GM12874 (cell line): ENCODE measurements around the gene PIN1.

Experiments
- CTCF ChIP-seq: IDR thresholded peaks from 2 replicates; pipeline ENCODE4 v1.5.1; 2011; ENCODE audit warnings: low read depth, mild to moderate bottlenecking, control low read depth, low read length, moderate library complexity; ENCODE audit not compliant: insufficient read depth

PIN1 gene

DNA sequence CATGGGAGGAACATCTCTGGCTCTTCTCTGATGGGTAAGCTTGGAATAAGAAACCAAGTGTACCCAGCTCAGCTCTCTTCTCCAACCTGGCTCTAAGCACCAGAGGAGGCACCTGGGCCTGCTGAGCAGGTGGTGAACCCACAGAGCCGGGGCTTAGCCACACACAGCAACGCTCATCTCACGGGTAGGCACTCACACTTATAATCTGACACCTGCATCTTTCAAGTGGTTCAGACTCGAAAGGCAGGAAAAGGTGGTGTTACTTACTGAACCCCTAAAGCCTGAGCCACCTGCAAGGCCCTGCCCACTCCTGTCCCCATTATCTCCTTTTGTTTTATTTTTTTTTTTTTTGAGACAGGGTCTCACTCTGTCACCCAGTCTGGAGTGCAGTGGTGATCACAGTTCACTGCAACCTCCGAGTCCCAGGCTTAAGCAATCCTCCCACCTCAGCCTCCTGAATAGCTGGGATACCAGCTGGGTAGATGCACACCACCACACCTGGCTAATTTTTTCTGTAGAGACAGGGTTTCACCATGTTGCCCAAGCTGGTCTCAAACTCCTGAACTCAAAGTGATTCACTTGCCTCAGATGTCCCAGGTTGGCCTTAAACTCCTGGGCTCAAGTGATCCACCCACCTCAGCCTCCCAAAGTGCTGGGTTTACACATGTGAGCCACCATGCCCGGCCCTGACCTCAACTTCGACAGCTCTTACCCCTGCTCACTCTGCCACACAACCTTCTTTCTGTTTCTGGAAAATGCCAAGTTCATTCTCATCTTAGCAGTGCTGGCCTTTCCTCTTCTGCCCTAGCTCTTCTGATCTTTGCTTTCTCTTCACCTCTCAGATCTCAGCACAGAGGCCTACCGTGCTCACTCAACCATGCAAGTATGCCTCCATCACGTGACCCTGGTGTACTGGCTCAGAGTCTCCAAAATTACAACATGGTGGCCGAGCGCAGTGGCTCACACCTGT lies 26.0 kb upstream of the PIN1 start:
- no peak for TF ChIP-seq CTCF

- TF ChIP-seq CTCF, result no peak
These were observed 24.0 kb upstream of the PIN1 start for GRCh38 chr19:9811139-9811538.

DNA sequence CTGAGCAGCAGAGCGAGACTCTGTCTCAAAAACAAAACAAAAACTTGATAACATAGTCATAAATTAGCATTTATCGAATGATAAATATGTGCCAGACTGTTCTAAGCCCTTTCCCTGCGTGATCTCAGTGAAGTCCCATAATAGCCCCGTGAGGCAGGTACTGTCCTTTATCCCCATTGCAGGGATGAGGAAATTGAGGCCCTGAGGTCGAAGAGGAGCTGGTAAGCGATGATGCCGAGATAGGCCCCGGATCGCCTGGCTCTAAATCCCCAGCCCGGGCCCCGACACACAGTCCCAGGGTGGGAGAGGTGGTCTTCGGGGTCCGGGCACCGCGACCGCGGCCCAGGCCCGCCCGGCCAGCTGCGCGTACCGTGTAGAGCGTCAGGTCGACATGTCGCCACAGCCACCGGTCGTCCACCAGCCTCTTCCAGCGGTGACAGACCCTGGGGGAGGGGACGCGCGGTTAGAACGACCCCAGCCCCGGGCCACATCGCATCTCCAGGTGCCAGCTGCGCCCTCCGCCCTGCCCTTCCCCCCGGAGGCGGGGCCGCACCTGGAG lies 16.9 kb upstream of the PIN1 start:
- no peak for TF ChIP-seq CTCF

DNA sequence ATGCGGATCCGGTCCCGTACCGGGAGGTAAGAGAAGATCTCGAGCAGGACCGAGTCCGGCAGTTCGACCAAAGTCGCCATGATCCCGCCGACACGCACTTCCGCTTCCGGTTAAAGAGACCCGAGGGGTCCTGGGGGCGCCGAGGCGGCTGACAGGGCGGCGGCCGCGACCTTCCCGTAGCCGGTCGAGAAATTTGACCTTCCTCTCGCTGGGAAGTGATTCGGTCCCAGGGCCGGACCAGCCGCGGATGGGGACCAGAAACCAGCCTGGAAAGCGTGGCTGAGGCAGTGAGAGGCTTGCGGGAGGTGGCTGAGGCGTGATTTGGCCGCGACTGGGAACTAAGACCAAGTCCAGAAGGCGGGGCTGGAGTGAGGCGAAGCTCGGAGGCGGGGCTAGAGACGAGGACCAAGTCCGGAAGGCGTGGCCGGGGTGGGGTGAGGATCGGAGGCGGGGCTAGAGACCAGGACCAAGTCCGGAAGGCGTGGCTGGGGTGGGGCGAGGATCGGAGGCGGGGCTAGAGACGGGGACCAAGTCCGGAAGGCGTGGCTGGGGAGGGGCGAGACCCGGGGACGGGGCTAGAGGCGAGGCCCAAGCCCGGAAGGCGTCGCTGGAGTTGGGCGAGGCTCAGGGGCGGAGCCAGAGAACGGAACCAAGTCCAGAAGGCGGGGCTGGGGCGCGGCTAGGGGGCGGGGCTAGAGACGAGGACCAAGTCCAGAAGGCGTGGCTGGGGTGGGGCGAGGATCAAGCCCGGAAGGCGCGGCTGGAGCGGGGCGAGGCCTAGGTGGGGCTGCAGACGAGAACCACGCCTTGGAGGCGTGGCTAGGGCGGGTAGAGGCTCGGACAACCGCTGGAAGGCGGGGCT lies 16.2 kb upstream of the PIN1 start, which contains the start of gene FBXL12:
Gene FBXL12 (minus strand): TSS at position 346 of the 862 bp plus-strand sequence. CDS start 266 bp downstream, at position 80.
- no peak for TF ChIP-seq CTCF

GRCh38 chr19:9819596-9819909 lies 15.6 kb upstream of the PIN1 start:
- no peak for TF ChIP-seq CTCF

DNA sequence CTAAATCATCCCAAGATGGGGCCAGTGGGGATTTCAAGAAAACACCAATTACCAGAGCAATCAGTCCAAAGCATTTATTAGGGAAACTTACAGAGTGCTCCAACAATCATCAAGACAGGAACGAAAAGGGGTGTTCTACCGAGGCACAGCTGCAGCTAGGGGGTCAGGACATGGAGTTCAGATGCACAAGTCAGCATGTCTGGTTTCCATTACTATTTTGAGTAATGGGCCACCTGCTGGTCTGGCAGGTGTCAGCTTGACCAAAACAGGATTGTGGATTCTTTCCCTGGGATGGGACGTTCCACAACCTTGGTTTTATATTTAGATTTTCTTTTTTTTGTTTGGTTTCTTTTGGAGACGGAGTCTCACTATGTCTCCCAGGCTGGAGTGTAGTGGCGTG lies 11.3 kb upstream of the PIN1 start:
- TF ChIP-seq CTCF, result no peak
